ENCODE results near the gene EMILIN2.

DNA sequence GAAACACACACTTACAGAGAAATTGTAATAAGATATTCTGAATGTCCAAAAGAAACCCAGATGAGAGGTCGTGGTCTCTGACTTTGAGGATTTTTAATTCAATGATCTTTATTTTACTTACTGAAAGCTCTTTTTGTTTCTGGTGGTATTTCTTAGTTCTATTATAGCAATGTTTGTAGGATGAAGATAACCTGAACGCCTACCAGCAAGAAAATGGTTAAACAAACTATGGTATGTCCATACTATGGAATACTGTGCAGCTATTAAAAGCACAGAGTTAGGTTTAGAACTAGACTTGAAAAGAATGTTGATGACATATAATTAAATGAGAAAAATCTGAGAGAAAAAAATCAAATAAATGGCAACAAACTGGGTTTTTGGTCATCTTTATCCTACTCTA is 105.8 kb downstream of the EMILIN2 start:
- TF ChIP-seq POLR2A (IDR thresholded peaks at IDR 0.05; ENCODE audit: low read length) (no peak), GATA1 (IDR thresholded peaks at IDR 0.05; ENCODE audit: low read depth, low read length) (no peak)
